HepG2 (cell line): Measurements from ENCODE around the gene MEAK7. TPM values are rescaled to one million over a fixed set of nuclear protein-coding genes. Genes with fewer than 3 reads are reported as not detected.
A peak's percentile ranks its signal among the peaks of the same experiment; 100 is the strongest.

Source experiments
- ERF ChIP-seq: IDR thresholded peaks from 2 replicates; pipeline ENCODE4 v1.6.1; 2018; ENCODE audit warnings: missing biosample characterization, missing genetic modification reagents
- KDM2A ChIP-seq: sonication (generic); formaldehyde crosslinking; IDR thresholded peaks from 2 replicates; pipeline ENCODE4 v1.4.0; 2020; ENCODE audit warnings: low read depth, missing genetic modification reagents, borderline replicate concordance
- KDM3A ChIP-seq: IDR thresholded peaks from 2 replicates; pipeline ENCODE4 v1.6.1; 2018; ENCODE audit warnings: low read depth, missing compliant biosample characterization
- MBD4 ChIP-seq: IDR thresholded peaks from 2 replicates; pipeline ENCODE4 v1.6.1; 2012; ENCODE audit warnings: low read length, inconsistent platforms, borderline replicate concordance
- NCOA2 ChIP-seq: sonication (generic); formaldehyde crosslinking; IDR thresholded peaks from 2 replicates; pipeline ENCODE4 v1.8.0; 2022; ENCODE audit warnings: inconsistent platforms
- SMARCE1 ChIP-seq: fragments of 450-650 bp; IDR thresholded peaks from 2 replicates; pipeline ENCODE4 v1.6.1; 2017; ENCODE audit warnings: borderline replicate concordance
- SOX5 ChIP-seq: IDR thresholded peaks from 2 replicates; pipeline ENCODE4 v1.6.1; 2016; ENCODE audit warnings: borderline replicate concordance
- ZNF441 ChIP-seq: sonication (generic); formaldehyde crosslinking; IDR thresholded peaks from 2 replicates; pipeline ENCODE4 v1.7.0; 2021; ENCODE audit warnings: missing genetic modification reagents, borderline replicate concordance
- ZNF777 ChIP-seq: sonication (generic); formaldehyde crosslinking; IDR thresholded peaks from 2 replicates; pipeline ENCODE4 v1.4.0; 2020; ENCODE audit warnings: missing genetic modification reagents
- polyA plus RNA-seq, 8 experiments: library from polyadenylated mRNA; depleted of rRNA in 3 of 8; stranded (reverse) in 7 of 8; unstranded in 1 of 8; fragments of >200 nt; fragmentation: Illumina TruSeq in 4 of 8; extraction: Trizol in 4 of 8; gene quantifications; 2 replicates each; pipeline versions ENCODE4 v1.2.1 to v1.2.3, GENCODE V29; 2011 to 2016; ENCODE audit warnings: low read depth in 4 of 8, missing spikeins in 1 of 8, mixed read lengths in 1 of 8; ENCODE audit not compliant: insufficient read depth in 1 of 8
- total RNA-seq, 5 experiments: library from RNA; depleted of rRNA; stranded (reverse); fragments of >200 nt; fragmentation: Illumina TruSeq; extraction: Trizol; gene quantifications; 2 replicates each; pipeline ENCODE4 v1.2.3, GENCODE V29; 2016; ENCODE audit warnings: low read depth in 1 of 5
- TF ChIP-seq, protein P1 (sequence below): sonication (generic); formaldehyde crosslinking; IDR thresholded peaks from 2 replicates; pipeline ENCODE4 v1.4.0; 2020; ENCODE audit warnings: missing genetic modification reagents
- TF ChIP-seq, protein P2 (sequence below): IDR thresholded peaks from 2 replicates; pipeline ENCODE4 v1.6.1; 2018; ENCODE audit warnings: missing genetic modification reagents, mild to moderate bottlenecking, missing compliant biosample characterization
- TF ChIP-seq, protein P3 (sequence below): IDR thresholded peaks from 2 replicates; pipeline ENCODE4 v1.6.1; 2016; ENCODE audit warnings: mild to moderate bottlenecking
- TF ChIP-seq, protein P4 (sequence below): sonication (generic); formaldehyde crosslinking; IDR thresholded peaks from 2 replicates; pipeline ENCODE4 v1.4.0; 2020; ENCODE audit warnings: mild to moderate bottlenecking, missing genetic modification reagents
- TF ChIP-seq, protein P5 (sequence below): sonication (generic); formaldehyde crosslinking; IDR thresholded peaks from 2 replicates; pipeline ENCODE4 v1.4.0; 2020; ENCODE audit warnings: missing genetic modification reagents
- TF ChIP-seq, protein P6 (sequence below): sonication (generic); formaldehyde crosslinking; IDR thresholded peaks from 2 replicates; pipeline ENCODE4 v1.4.0; 2020; ENCODE audit warnings: missing genetic modification reagents, borderline replicate concordance
- TF ChIP-seq, protein P7 (sequence below): sonication (generic); formaldehyde crosslinking; IDR thresholded peaks from 2 replicates; pipeline ENCODE4 v1.4.0; 2020; ENCODE audit warnings: missing genetic modification reagents; ENCODE audit errors: not compliant biosample characterization

MEAK7 gene
- total and polyA plus RNA-seq, 2 of the 13 experiments (the other 11 are each of a cell fraction or from before 2014, with no cell fraction given) = 11.8 to 14.7 TPM

DNA sequence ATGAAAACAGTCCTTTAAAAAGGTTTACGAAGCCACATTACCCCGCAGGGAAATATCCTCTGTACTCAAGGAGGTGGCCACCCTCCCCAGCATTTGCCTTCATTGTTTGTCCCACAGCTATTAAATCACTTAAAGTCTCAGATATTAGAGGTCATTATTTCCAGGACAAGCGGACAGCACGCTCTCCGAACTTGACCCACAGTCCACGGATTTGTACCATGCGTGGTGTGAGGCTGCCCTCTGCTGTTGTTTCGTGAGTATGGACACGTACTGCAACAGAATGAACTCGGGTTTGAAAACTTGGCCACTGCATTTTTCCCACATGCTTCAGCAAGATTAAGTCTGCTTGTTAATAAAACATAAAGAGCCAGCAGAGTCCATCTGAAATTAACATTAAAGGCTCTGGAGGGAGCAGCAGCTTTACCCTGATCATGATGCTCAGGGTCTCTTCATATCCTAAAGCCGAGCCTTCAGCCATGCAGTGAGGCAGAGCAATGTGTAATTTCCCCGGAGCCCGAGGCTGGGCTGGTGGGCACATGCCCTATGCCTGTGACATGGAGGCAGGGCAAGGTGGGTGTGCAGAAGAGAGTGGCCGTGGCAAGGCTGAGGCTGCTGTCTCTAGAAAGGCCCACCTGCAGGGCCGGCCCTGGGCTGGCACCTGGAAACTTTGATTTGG lies 19.7 kb downstream of the MEAK7 start (continued):
- 0 out of 2 replicates have a peak, but pooled peaks have one; percentile 32 for TF ChIP-seq ZNF441 (CRISPR knock-in tag)
- TF ChIP-seq, protein P1, sequence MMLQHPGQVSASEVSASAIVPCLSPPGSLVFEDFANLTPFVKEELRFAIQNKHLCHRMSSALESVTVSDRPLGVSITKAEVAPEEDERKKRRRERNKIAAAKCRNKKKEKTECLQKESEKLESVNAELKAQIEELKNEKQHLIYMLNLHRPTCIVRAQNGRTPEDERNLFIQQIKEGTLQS (CRISPR knock-in tag) = no peak
- TF ChIP-seq KDM2A = peak; percentile 65
- TF ChIP-seq SOX5 (CRISPR knock-in tag) = 0 out of 2 replicates have a peak, but pooled peaks have one; percentile 14
- TF ChIP-seq ZNF777 = no peak
- 0 out of 2 replicates have a peak, but pooled peaks have one; percentile 41 for TF ChIP-seq KDM3A (CRISPR knock-in tag)
- TF ChIP-seq, protein P2, sequence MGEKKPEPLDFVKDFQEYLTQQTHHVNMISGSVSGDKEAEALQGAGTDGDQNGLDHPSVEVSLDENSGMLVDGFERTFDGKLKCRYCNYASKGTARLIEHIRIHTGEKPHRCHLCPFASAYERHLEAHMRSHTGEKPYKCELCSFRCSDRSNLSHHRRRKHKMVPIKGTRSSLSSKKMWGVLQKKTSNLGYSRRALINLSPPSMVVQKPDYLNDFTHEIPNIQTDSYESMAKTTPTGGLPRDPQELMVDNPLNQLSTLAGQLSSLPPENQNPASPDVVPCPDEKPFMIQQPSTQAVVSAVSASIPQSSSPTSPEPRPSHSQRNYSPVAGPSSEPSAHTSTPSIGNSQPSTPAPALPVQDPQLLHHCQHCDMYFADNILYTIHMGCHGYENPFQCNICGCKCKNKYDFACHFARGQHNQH (CRISPR knock-in tag) = peak; percentile 64; the same call in 1 of the 2 replicates
- TF ChIP-seq, protein P3, sequence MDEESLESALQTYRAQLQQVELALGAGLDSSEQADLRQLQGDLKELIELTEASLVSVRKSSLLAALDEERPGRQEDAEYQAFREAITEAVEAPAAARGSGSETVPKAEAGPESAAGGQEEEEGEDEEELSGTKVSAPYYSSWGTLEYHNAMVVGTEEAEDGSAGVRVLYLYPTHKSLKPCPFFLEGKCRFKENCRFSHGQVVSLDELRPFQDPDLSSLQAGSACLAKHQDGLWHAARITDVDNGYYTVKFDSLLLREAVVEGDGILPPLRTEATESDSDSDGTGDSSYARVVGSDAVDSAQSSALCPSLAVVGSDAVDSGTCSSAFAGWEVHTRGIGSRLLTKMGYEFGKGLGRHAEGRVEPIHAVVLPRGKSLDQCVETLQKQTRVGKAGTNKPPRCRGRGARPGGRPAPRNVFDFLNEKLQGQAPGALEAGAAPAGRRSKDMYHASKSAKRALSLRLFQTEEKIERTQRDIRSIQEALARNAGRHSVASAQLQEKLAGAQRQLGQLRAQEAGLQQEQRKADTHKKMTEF (CRISPR knock-in tag) = peak; percentile 26; the same call in 1 of the 2 replicates
- TF ChIP-seq SMARCE1 = no peak
- TF ChIP-seq NCOA2 (CRISPR knock-in tag) = 0 out of 2 replicates have a peak, but pooled peaks have one; percentile 12
- TF ChIP-seq, protein P4, sequence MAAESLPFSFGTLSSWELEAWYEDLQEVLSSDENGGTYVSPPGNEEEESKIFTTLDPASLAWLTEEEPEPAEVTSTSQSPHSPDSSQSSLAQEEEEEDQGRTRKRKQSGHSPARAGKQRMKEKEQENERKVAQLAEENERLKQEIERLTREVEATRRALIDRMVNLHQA (CRISPR knock-in tag) = no peak
- TF ChIP-seq, protein P5, sequence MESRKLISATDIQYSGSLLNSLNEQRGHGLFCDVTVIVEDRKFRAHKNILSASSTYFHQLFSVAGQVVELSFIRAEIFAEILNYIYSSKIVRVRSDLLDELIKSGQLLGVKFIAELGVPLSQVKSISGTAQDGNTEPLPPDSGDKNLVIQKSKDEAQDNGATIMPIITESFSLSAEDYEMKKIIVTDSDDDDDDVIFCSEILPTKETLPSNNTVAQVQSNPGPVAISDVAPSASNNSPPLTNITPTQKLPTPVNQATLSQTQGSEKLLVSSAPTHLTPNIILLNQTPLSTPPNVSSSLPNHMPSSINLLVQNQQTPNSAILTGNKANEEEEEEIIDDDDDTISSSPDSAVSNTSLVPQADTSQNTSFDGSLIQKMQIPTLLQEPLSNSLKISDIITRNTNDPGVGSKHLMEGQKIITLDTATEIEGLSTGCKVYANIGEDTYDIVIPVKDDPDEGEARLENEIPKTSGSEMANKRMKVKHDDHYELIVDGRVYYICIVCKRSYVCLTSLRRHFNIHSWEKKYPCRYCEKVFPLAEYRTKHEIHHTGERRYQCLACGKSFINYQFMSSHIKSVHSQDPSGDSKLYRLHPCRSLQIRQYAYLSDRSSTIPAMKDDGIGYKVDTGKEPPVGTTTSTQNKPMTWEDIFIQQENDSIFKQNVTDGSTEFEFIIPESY (CRISPR knock-in tag) = peak; percentile 50; the same call in 1 of the 2 replicates
- TF ChIP-seq, protein P6, sequence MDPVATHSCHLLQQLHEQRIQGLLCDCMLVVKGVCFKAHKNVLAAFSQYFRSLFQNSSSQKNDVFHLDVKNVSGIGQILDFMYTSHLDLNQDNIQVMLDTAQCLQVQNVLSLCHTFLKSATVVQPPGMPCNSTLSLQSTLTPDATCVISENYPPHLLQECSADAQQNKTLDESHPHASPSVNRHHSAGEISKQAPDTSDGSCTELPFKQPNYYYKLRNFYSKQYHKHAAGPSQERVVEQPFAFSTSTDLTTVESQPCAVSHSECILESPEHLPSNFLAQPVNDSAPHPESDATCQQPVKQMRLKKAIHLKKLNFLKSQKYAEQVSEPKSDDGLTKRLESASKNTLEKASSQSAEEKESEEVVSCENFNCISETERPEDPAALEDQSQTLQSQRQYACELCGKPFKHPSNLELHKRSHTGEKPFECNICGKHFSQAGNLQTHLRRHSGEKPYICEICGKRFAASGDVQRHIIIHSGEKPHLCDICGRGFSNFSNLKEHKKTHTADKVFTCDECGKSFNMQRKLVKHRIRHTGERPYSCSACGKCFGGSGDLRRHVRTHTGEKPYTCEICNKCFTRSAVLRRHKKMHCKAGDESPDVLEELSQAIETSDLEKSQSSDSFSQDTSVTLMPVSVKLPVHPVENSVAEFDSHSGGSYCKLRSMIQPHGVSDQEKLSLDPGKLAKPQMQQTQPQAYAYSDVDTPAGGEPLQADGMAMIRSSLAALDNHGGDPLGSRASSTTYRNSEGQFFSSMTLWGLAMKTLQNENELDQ (CRISPR knock-in tag) = no peak
- no peak for TF ChIP-seq MBD4
- TF ChIP-seq, protein P7, sequence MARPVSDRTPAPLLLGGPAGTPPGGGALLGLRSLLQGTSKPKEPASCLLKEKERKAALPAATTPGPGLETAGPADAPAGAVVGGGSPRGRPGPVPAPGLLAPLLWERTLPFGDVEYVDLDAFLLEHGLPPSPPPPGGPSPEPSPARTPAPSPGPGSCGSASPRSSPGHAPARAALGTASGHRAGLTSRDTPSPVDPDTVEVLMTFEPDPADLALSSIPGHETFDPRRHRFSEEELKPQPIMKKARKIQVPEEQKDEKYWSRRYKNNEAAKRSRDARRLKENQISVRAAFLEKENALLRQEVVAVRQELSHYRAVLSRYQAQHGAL (CRISPR knock-in tag) = no peak
- TF ChIP-seq ERF (CRISPR knock-in tag) = peak; percentile 57; the same call in 1 of the 2 replicates
